Uterus (tissue), 4 donors: ENCODE data around the gene SEZ6. TPM values are rescaled to one million over a fixed set of nuclear protein-coding genes. Genes with fewer than 3 reads are reported as not detected.

ENCODE experiments used
- DNase-seq, 2 donors: peaks; one replicate each; pipeline ENCODE4 v3.0.0-alpha.2; 2019 to 2020
- H3K27ac ChIP-seq, 2 donors: fragments of 200-600 bp; sonication (generic); 1 replicate in 1 of 2; 2 replicates in 1 of 2; pipeline ENCODE4 v1.5.1; 2016 to 2018
- H3K27me3 ChIP-seq, 2 donors: fragments of 200-600 bp; sonication (generic); one replicate each; pipeline ENCODE4 v1.5.1; 2018 to 2019; ENCODE audit warnings: control low read depth in 1 of 2
- H3K36me3 ChIP-seq, 2 donors: fragments of 200-600 bp; sonication (generic); one replicate each; pipeline ENCODE4 v1.5.1; 2019; ENCODE audit warnings: control low read depth in 1 of 2
- H3K4me1 ChIP-seq, 2 donors: fragments of 200-600 bp; sonication (generic); one replicate each; pipeline ENCODE4 v1.5.1; 2018 to 2019; ENCODE audit warnings: control low read depth in 1 of 2
- H3K4me3 ChIP-seq, 2 donors: fragments of 200-600 bp; sonication (generic); 1 replicate in 1 of 2; 2 replicates in 1 of 2; pipeline ENCODE4 v1.5.1; 2018 to 2019; ENCODE audit warnings: mild to moderate bottlenecking in 1 of 2
- H3K9me3 ChIP-seq, 2 donors: fragments of 200-600 bp; sonication (generic); one replicate each; pipeline ENCODE4 v1.5.1; 2019; ENCODE audit warnings: control low read depth in 1 of 2
- POLR2A ChIP-seq, 2 donors: fragments of 450-650 bp; IDR thresholded peaks; one replicate each; pipeline ENCODE4 v1.6.1; 2016; ENCODE audit warnings: antibody characterized with exemption in 2 of 2, mild to moderate bottlenecking in 1 of 2, moderate library complexity in 1 of 2
- intact Hi-C: fragments of 100-400 bp; cut with DNase I; formaldehyde crosslinking; loops from one replicate; pipeline ENCODE4 v1.15.1; 2023; ENCODE audit warnings: low total_unique reads
- total RNA-seq, 4 donors: library from RNA; depleted of rRNA in 3 of 4; stranded (reverse); fragments of >200 nt in 3 of 4; gene quantifications; one replicate each; pipeline versions ENCODE4 v1.1.0 to v1.2.4, GENCODE V29; 2014 to 2023
- TF ChIP-seq, protein P1 (sequence below), 4 experiments: fragments of 200-600 bp in 2 of 4; fragments of 450-650 bp in 2 of 4; sonication (generic) in 2 of 4; IDR thresholded peaks; one replicate each; pipeline ENCODE4 v1.5.1; 2016 to 2019; ENCODE audit warnings: antibody characterized with exemption in 4 of 4, mild to moderate bottlenecking in 2 of 4, moderate library complexity in 1 of 4
- donor health status: DM: yes; HTN: yes; CAD: no.

The SEZ6 gene
- total RNA-seq, 4 donors from 2014 or later, result 0.07 TPM; not detected in 3

GRCh38 chr17:29038085-29038795 lies 32.4 kb upstream of the SEZ6 start:
- Histone ChIP-seq H3K36me3 (no peaks in the 10 kb centered on the region), H3K27me3 (no peaks in the 10 kb centered on the region), H3K9me3 (no peaks in the 10 kb centered on the region), H3K27ac (no peak overlapping the region), H3K4me3 (no peak overlapping the region), H3K4me1 (no peaks in the 10 kb centered on the region)
- no peak for TF ChIP-seq POLR2A (IDR thresholded peaks at IDR 0.05)
- TF ChIP-seq, protein P1, sequence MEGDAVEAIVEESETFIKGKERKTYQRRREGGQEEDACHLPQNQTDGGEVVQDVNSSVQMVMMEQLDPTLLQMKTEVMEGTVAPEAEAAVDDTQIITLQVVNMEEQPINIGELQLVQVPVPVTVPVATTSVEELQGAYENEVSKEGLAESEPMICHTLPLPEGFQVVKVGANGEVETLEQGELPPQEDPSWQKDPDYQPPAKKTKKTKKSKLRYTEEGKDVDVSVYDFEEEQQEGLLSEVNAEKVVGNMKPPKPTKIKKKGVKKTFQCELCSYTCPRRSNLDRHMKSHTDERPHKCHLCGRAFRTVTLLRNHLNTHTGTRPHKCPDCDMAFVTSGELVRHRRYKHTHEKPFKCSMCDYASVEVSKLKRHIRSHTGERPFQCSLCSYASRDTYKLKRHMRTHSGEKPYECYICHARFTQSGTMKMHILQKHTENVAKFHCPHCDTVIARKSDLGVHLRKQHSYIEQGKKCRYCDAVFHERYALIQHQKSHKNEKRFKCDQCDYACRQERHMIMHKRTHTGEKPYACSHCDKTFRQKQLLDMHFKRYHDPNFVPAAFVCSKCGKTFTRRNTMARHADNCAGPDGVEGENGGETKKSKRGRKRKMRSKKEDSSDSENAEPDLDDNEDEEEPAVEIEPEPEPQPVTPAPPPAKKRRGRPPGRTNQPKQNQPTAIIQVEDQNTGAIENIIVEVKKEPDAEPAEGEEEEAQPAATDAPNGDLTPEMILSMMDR (IDR thresholded peaks at IDR 0.05), result no peak
- no peak for DNase-seq
- intact Hi-C loops, result no loop called here

GRCh38 chr17:29037739-29038084 lies 31.9 kb upstream of the SEZ6 start:
- H3K9me3 ChIP-seq, result no peaks in the 10 kb centered on the region
- intact Hi-C loops, result no loop called here
- no peak for DNase-seq
- no peaks in the 10 kb centered on the region for H3K36me3 ChIP-seq
- TF ChIP-seq, protein P1 (IDR thresholded peaks at IDR 0.05), result no peak
- TF ChIP-seq POLR2A (IDR thresholded peaks at IDR 0.05), result no peak
- no peak overlapping the region for H3K27ac ChIP-seq
- no peaks in the 10 kb centered on the region for H3K4me1 ChIP-seq
- no peak overlapping the region for H3K4me3 ChIP-seq
- no peaks in the 10 kb centered on the region for H3K27me3 ChIP-seq

- TF ChIP-seq, protein P1 (IDR thresholded peaks at IDR 0.05), result no peak
- no peak for TF ChIP-seq POLR2A (IDR thresholded peaks at IDR 0.05)
- H3K27me3 ChIP-seq, result no peaks in the 10 kb centered on the region
- DNase-seq, result no peak
- intact Hi-C loops, result no loop called here
- H3K4me3 ChIP-seq, result no peak overlapping the region
- no peaks in the 10 kb centered on the region for H3K4me1 ChIP-seq
- no peaks in the 10 kb centered on the region for H3K36me3 ChIP-seq
- no peaks in the 10 kb centered on the region for H3K9me3 ChIP-seq
- H3K27ac ChIP-seq, result no peak overlapping the region
Measured at GRCh38 chr17:29036584-29036983, 30.8 kb upstream of the SEZ6 start.

DNA sequence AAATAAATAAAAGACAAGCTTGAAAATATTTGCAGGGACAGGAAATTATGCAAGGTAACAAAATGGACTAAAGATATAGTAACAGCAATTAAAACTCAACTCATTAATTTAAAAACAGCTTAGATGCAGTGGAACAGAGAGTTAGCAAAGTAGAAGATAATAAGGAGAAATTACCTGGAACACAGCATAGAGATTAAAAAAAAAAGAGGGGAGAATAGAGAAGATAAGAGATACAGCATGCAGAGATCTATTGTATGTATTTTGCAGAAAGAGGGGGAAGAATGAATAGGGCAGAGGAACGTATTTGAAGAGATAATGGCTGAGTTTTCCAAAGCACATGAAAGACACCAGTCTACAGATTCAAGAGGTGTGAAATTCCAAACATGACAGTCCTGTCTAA lies 28.7 kb upstream of the SEZ6 start:
- H3K4me3 ChIP-seq, result no peak overlapping the region
- H3K27ac ChIP-seq, result no peak overlapping the region
- H3K27me3 ChIP-seq, result no peaks in the 10 kb centered on the region
- no peaks in the 10 kb centered on the region for H3K36me3 ChIP-seq
- DNase-seq, result no peak
- H3K4me1 ChIP-seq, result no peaks in the 10 kb centered on the region
- no peak for TF ChIP-seq POLR2A (IDR thresholded peaks at IDR 0.05)
- TF ChIP-seq, protein P1 (IDR thresholded peaks at IDR 0.05), result no peak
- intact Hi-C loops, result no loop called here
- H3K9me3 ChIP-seq, result no peaks in the 10 kb centered on the region

DNA sequence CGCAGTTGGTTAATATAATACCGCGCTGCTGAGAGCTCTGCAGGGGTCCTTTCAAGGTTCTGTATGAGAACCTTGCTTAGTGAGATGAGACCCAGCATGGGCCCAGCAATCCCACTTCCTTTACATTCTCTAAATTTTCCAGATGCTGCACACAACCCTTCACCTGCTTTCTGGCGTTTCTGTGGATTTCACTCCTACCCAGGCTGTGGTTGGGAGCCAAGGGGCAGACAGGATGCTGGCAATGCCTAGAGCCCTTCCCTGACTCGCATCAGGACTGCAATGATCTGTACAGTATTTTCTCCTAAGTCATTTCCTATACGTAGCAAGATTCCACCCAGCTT lies 27.0 kb upstream of the SEZ6 start:
- H3K27me3 ChIP-seq, result no peaks in the 10 kb centered on the region
- intact Hi-C loops, result no loop called here
- no peaks in the 10 kb centered on the region for H3K4me1 ChIP-seq
- H3K36me3 ChIP-seq, result no peaks in the 10 kb centered on the region
- H3K4me3 ChIP-seq, result no peak overlapping the region
- TF ChIP-seq, protein P1 (IDR thresholded peaks at IDR 0.05), result no peak
- TF ChIP-seq POLR2A (IDR thresholded peaks at IDR 0.05), result no peak
- no peaks in the 10 kb centered on the region for H3K9me3 ChIP-seq
- DNase-seq, result no peak
- no peak overlapping the region for H3K27ac ChIP-seq
